Astrocyte of the spinal cord (primary cell): ENCODE results near the gene RTL1.

Experiments
- DNase-seq: peaks from one replicate; pipeline ENCODE4 v3.0.0; 2011; ENCODE audit warnings: low read depth, low spot score
- H3K4me3 ChIP-seq: 2 replicates; pipeline ENCODE4 v1.5.1; 2011; ENCODE audit warnings: low read depth, mild to moderate bottlenecking, low read length, moderate library complexity
- CTCF ChIP-seq: IDR thresholded peaks from 2 replicates; pipeline ENCODE4 v1.5.1; 2012; ENCODE audit warnings: low read depth, mild to moderate bottlenecking, low read length, inconsistent platforms
- in situ Hi-C: cut with HindIII; loops from 2 replicates; pipeline ENCODE4 v1.10.0; 2017; ENCODE audit warnings: low sequenced_read_pairs

RTL1 gene

GRCh38 chr14:100864206-100864605 is 39.3 kb downstream of the RTL1 start:
- no peak for DNase-seq
- in situ Hi-C loops: no loop called here
- no peak overlapping the region for H3K4me3 ChIP-seq
- TF ChIP-seq CTCF: no peak

GRCh38 chr14:100862793-100863192 is 40.7 kb downstream of the RTL1 start:
- H3K4me3 ChIP-seq: no peak overlapping the region
- TF ChIP-seq CTCF: no peak
- no peak for DNase-seq
- in situ Hi-C loops: no loop called here

- DNase-seq: no peak
- TF ChIP-seq CTCF: no peak
- no peak overlapping the region for H3K4me3 ChIP-seq
- in situ Hi-C loops: no loop called here
These were observed 41.2 kb downstream of the RTL1 start for GRCh38 chr14:100862277-100862676.

GRCh38 chr14:100861937-100862247 is 41.6 kb downstream of the RTL1 start:
- in situ Hi-C loops: no loop called here
- no peak for TF ChIP-seq CTCF
- H3K4me3 ChIP-seq: no peak overlapping the region
- no peak for DNase-seq

- no peak overlapping the region for H3K4me3 ChIP-seq
- in situ Hi-C loops: no loop called here
- TF ChIP-seq CTCF: no peak
- DNase-seq: peak; percentile 31
These were observed 42.2 kb downstream of the RTL1 start for GRCh38 chr14:100861188-100861936.

- no peak for TF ChIP-seq CTCF
- in situ Hi-C loops: no loop called here
- no peak overlapping the region for H3K4me3 ChIP-seq
- no peak for DNase-seq
These were observed 42.9 kb downstream of the RTL1 start for GRCh38 chr14:100860556-100861187.
